Karpas-422 (cell line): ENCODE data around the gene ANAPC5. TPM values are rescaled to one million over a fixed set of nuclear protein-coding genes. Genes with fewer than 3 reads are reported as not detected.

Experiments
- DNase-seq: peaks from one replicate; pipeline ENCODE4 v3.0.0-alpha.2; 2015
- H2AFZ ChIP-seq: fragments of 200-600 bp; sonication (generic); 2 replicates; pipeline ENCODE4 v1.6.1; 2014; ENCODE audit warnings: antibody characterized with exemption, low read length, mixed read lengths
- H3K27ac ChIP-seq: fragments of 200-600 bp; sonication (generic); 2 replicates; pipeline ENCODE4 v1.5.1; 2014; ENCODE audit warnings: mild to moderate bottlenecking, low read length, moderate library complexity
- H3K27me3 ChIP-seq: fragments of 200-600 bp; sonication (generic); 2 replicates; pipeline ENCODE4 v1.6.1; 2014; ENCODE audit warnings: low read length, mixed read lengths
- H3K36me3 ChIP-seq: fragments of 200-600 bp; sonication (generic); 2 replicates; pipeline ENCODE4 v1.6.1; 2014; ENCODE audit warnings: low read length, mixed read lengths; ENCODE audit not compliant: insufficient read depth
- H3K4me1 ChIP-seq: fragments of 200-600 bp; sonication (generic); 2 replicates; pipeline ENCODE4 v1.6.1; 2014; ENCODE audit warnings: mild to moderate bottlenecking, low read length, mixed read lengths
- H3K4me2 ChIP-seq: fragments of 200-600 bp; sonication (generic); 2 replicates; pipeline ENCODE4 v1.6.1; 2014; ENCODE audit warnings: low read length, low read depth, mild to moderate bottlenecking; ENCODE audit not compliant: poor library complexity, severe bottlenecking
- H3K4me3 ChIP-seq: fragments of 200-600 bp; sonication (generic); 2 replicates; pipeline ENCODE4 v1.5.1; 2014; ENCODE audit warnings: mild to moderate bottlenecking, antibody characterized with exemption, low read length, mixed read lengths
- H3K79me2 ChIP-seq: fragments of 200-600 bp; sonication (generic); 2 replicates; pipeline ENCODE4 v1.6.1; 2014; ENCODE audit warnings: mild to moderate bottlenecking, low read length, mixed read lengths
- H3K9ac ChIP-seq: fragments of 200-600 bp; sonication (generic); 2 replicates; pipeline ENCODE4 v1.6.0; 2014; ENCODE audit warnings: low read length
- H3K9me2 ChIP-seq: fragments of 200-600 bp; sonication (generic), shearing (Covaris generic); replicated peaks from 2 replicates; pipeline ENCODE4 v1.6.0; 2014; ENCODE audit warnings: mild to moderate bottlenecking, low read length, moderate library complexity; ENCODE audit not compliant: insufficient read depth
- H3K9me3 ChIP-seq: fragments of 300-700, 200-600 bp; sonication (generic); 2 replicates; pipeline ENCODE4 v1.6.1; 2014; ENCODE audit warnings: low read length, mixed read lengths
- H4K20me1 ChIP-seq: fragments of 200-600 bp; sonication (generic); 2 replicates; pipeline ENCODE4 v1.6.1; 2014; ENCODE audit warnings: mild to moderate bottlenecking, antibody characterized with exemption, low read length, low read depth; ENCODE audit not compliant: insufficient read depth
- total RNA-seq: library from RNA; depleted of rRNA; stranded (reverse); fragments of >200 nt; shearing (Covaris generic); gene quantifications from 2 replicates; pipeline ENCODE4 v1.2.3, GENCODE V29; 2014; ENCODE audit warnings: low replicate concordance; rRNA removed

The ANAPC5 gene
- total RNA-seq, 1 experiment from 2014 or later: 181 TPM

GRCh38 chr12:121263206-121263935 is 88.8 kb downstream of the ANAPC5 start:
- no peak overlapping the region for H3K9ac ChIP-seq
- no peak overlapping the region for H2AFZ ChIP-seq
- no peaks in the 10 kb centered on the region for H3K4me1 ChIP-seq
- no peaks in the 10 kb centered on the region for H3K9me3 ChIP-seq
- no peak overlapping the region for H3K4me2 ChIP-seq
- no peaks in the 10 kb centered on the region for H3K79me2 ChIP-seq
- DNase-seq: no peak
- H3K27me3 ChIP-seq: no peaks in the 10 kb centered on the region
- H3K27ac ChIP-seq: no peak overlapping the region
- no peak overlapping the region for H3K4me3 ChIP-seq
- H3K36me3 ChIP-seq: peaks cover 5% of the 10 kb centered on the region; the same call in 1 of the 2 replicates
- no peaks in the 10 kb centered on the region for H4K20me1 ChIP-seq
- H3K9me2 ChIP-seq: no peaks in the 10 kb centered on the region

DNA sequence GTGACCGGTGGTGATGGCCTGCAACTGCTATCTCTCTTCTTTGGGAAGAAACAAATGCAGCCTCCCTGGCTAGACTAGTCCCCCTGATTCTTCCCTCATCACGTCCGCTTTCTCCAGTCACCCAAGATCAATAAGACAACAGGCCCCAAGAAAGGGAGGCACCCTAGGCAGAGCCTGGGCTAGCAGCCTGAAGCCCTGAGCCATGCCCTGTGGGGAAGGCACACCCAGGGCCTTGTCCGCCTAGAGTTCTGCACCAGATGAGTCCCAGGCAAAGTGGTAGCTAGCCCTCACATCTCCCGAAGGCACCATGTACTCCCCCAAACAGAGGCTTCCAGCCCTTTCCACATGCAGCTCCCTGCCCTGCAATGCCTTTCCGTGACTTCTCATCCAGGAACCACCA is 90.8 kb downstream of the ANAPC5 start:
- H3K27ac ChIP-seq: no peak overlapping the region
- H3K9ac ChIP-seq: no peak overlapping the region
- no peaks in the 10 kb centered on the region for H3K27me3 ChIP-seq
- no peaks in the 10 kb centered on the region for H3K4me1 ChIP-seq
- DNase-seq: no peak
- no peaks in the 10 kb centered on the region for H3K9me3 ChIP-seq
- no peaks in the 10 kb centered on the region for H4K20me1 ChIP-seq
- H3K9me2 ChIP-seq: no peaks in the 10 kb centered on the region
- 0 out of 2 replicates have a peak, but pooled peaks cover 5% of the 10 kb centered on the region for H3K36me3 ChIP-seq
- H3K79me2 ChIP-seq: no peaks in the 10 kb centered on the region
- no peak overlapping the region for H2AFZ ChIP-seq
- no peak overlapping the region for H3K4me2 ChIP-seq
- no peak overlapping the region for H3K4me3 ChIP-seq

GRCh38 chr12:121260091-121260490 is 92.1 kb downstream of the ANAPC5 start:
- Histone ChIP-seq H3K9ac (no peak overlapping the region), H3K79me2 (no peaks in the 10 kb centered on the region), H3K4me2 (no peak overlapping the region), H3K9me2 (no peaks in the 10 kb centered on the region), H3K4me3 (no peak overlapping the region), H4K20me1 (no peaks in the 10 kb centered on the region), H3K4me1 (no peaks in the 10 kb centered on the region), H2AFZ (no peak overlapping the region), H3K36me3 (peaks cover 5% of the 10 kb centered on the region; the same call in 1 of the 2 replicates), H3K9me3 (no peaks in the 10 kb centered on the region), H3K27me3 (no peaks in the 10 kb centered on the region), H3K27ac (no peak overlapping the region)
- no peak for DNase-seq

DNA sequence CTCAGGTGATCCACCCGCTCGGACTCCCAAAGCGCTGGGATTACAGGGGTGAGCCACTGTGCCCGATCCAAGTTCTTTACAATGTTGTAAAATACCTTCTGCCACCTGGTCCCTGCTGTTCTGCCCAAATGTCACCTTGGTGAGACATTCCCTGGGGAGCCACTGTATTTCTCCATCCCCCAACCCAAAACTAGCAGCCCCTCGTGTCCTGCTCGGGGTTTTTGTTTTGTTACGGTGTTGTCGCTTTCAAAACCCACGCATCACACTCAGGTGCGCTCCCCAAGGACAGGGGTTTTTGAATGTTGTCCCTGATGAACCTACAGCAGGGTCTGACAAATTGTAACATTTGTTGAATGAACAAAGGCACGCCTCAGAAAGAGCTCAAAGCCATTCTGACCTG is 93.1 kb downstream of the ANAPC5 start:
- Histone ChIP-seq H3K27me3 (no peaks in the 10 kb centered on the region), H4K20me1 (no peaks in the 10 kb centered on the region), H3K79me2 (no peaks in the 10 kb centered on the region), H2AFZ (no peak overlapping the region), H3K4me1 (no peaks in the 10 kb centered on the region), H3K36me3 (peaks cover 8% of the 10 kb centered on the region; the same call in 1 of the 2 replicates), H3K9ac (no peak overlapping the region), H3K4me2 (no peak overlapping the region), H3K27ac (no peak overlapping the region), H3K9me2 (no peaks in the 10 kb centered on the region), H3K9me3 (no peaks in the 10 kb centered on the region), H3K4me3 (no peak overlapping the region)
- no peak for DNase-seq

Other genes with a start within 250 kb of the ANAPC5 start
- gene P2RX7, start 219.5 kb downstream of the ANAPC5 start, total RNA-seq: 0.18 TPM in 1 of 2 replicates, not detected in the other
- gene P2RX4, start 142.3 kb downstream of the ANAPC5 start, total RNA-seq: 18.3 and 18.4 TPM in 2 replicates
- 11.7 and 15.5 TPM in 2 replicates for gene CAMKK2, start 55.7 kb downstream of the ANAPC5 start, total RNA-seq
- 66.6 and 109 TPM in 2 replicates for gene RNF34, start 47.7 kb upstream of the ANAPC5 start, total RNA-seq
- gene KDM2B, start 228.6 kb upstream of the ANAPC5 start, total RNA-seq: 39.1 and 102 TPM in 2 replicates